WTC11 (cell line): ENCODE data around the gene RPRD1B. TPM values are rescaled to one million over a fixed set of nuclear protein-coding genes. Genes with fewer than 3 reads are reported as not detected.
"Not testable (repeated sequence)": the region's sequence is repeated elsewhere in the genome, so short reads cannot be mapped to it uniquely, and the experiment has no call there.

Source experiments
- ATAC-seq: fragments of 200-7000 bp; cut with Tn5 transposase; 2 replicates; pipeline ENCODE4 v1.10.0; 2021; ENCODE audit warnings: mild to moderate bottlenecking, moderate library complexity
- CTCF ChIA-PET: fragments of 300-600 bp; sonication (Branson Sonifier 250); formaldehyde crosslinking; loops from one replicate; lab custom pipeline; 2021; ENCODE audit warnings: antibody characterized with exemption; lab: Charles Lee
- POLR2A ChIA-PET: fragments of 350-600 bp; sonication (Branson Sonifier 250); formaldehyde crosslinking; loops from one replicate; lab custom pipeline; 2021; ENCODE audit warnings: antibody characterized with exemption; lab: Charles Lee
- DNase-seq: peaks from one replicate; pipeline ENCODE4 v3.0.0; 2021; ENCODE audit warnings: low spot score
- H3K27ac Mint-ChIP-seq: 2 replicates; pipeline ENCODE4 v1.8.0; 2021; ENCODE audit warnings: mixed read lengths
- H3K27me3 Mint-ChIP-seq: 2 replicates; pipeline ENCODE4 v1.8.0; 2021; ENCODE audit warnings: low read depth, mild to moderate bottlenecking, moderate library complexity, mixed read lengths
- H3K36me3 Mint-ChIP-seq: 2 replicates; pipeline ENCODE4 v1.8.0; 2021; ENCODE audit warnings: mixed read lengths
- H3K4me1 Mint-ChIP-seq: 2 replicates; pipeline ENCODE4 v1.8.0; 2022; ENCODE audit warnings: mixed read lengths
- H3K4me3 Mint-ChIP-seq: 2 replicates; pipeline ENCODE4 v1.8.0; 2021; ENCODE audit warnings: mild to moderate bottlenecking, moderate library complexity, mixed read lengths
- H3K9me3 Mint-ChIP-seq: 2 replicates; pipeline ENCODE4 v1.8.0; 2021; ENCODE audit warnings: mixed read lengths
- CTCF ChIP-seq: fragments of 200-600 bp; IDR thresholded peaks from 2 replicates; pipeline ENCODE4 v1.8.0; 2022; ENCODE audit warnings: antibody characterized with exemption
- EMX1 ChIP-seq: fragments of 250-450 bp; sonication (Bioruptor Pico); IDR thresholded peaks from 2 replicates; pipeline ENCODE4 v1.8.0; 2021; ENCODE audit warnings: mild to moderate bottlenecking
- FOXP1 ChIP-seq: sonication (generic); formaldehyde crosslinking; IDR thresholded peaks from 2 replicates; pipeline ENCODE4 v1.8.0; 2022; ENCODE audit warnings: missing genetic modification reagents, mild to moderate bottlenecking, moderate library complexity, borderline replicate concordance
- MXD4 ChIP-seq: fragments of 250-450 bp; sonication (Bioruptor Pico); IDR thresholded peaks from 2 replicates; pipeline ENCODE4 v1.8.0; 2021; ENCODE audit warnings: mild to moderate bottlenecking, moderate library complexity, borderline replicate concordance
- NR1H2 ChIP-seq: sonication (generic); formaldehyde crosslinking; IDR thresholded peaks from 2 replicates; pipeline ENCODE4 v1.9.0; 2021; ENCODE audit warnings: mild to moderate bottlenecking, moderate library complexity, missing genetic modification reagents
- TCF7 ChIP-seq: sonication (generic); formaldehyde crosslinking; IDR thresholded peaks from 2 replicates; pipeline ENCODE4 v1.8.0; 2022; ENCODE audit warnings: mild to moderate bottlenecking, low read depth, missing genetic modification reagents, moderate library complexity
- TEAD4 ChIP-seq: sonication (generic); formaldehyde crosslinking; IDR thresholded peaks from 2 replicates; pipeline ENCODE4 v1.8.0; 2022; ENCODE audit warnings: mild to moderate bottlenecking, missing genetic modification reagents
- ZNF281 ChIP-seq: sonication (generic); formaldehyde crosslinking; IDR thresholded peaks from 2 replicates; pipeline ENCODE4 v1.8.0; 2023; ENCODE audit warnings: mild to moderate bottlenecking, missing genetic modification reagents
- ZNF423 ChIP-seq: fragments of 250-450 bp; sonication (Bioruptor Pico); IDR thresholded peaks from 2 replicates; pipeline ENCODE4 v2.1.2; 2022; ENCODE audit warnings: mild to moderate bottlenecking, moderate library complexity
- total RNA-seq: library from RNA; stranded (reverse); gene quantifications from 3 replicates; pipeline ENCODE4 v1.2.3, GENCODE V29; 2021
- TF ChIP-seq, protein P1 (sequence below): sonication (generic); formaldehyde crosslinking; IDR thresholded peaks from 2 replicates; pipeline ENCODE4 v1.8.0; 2022; ENCODE audit warnings: mild to moderate bottlenecking, missing genetic modification reagents
- TF ChIP-seq, protein P2 (sequence below): sonication (generic); formaldehyde crosslinking; IDR thresholded peaks from 2 replicates; pipeline ENCODE4 v1.8.0; 2022; ENCODE audit warnings: mild to moderate bottlenecking, missing genetic modification reagents
- TF ChIP-seq, protein P3 (sequence below): fragments of 250-450 bp; sonication (Bioruptor Pico); IDR thresholded peaks from 2 replicates; pipeline ENCODE4 v2.1.2; 2022; ENCODE audit warnings: mild to moderate bottlenecking, moderate library complexity

RPRD1B gene
- total RNA-seq, 1 experiment from 2014 or later, result 21.4 TPM

GRCh38 chr20:38104285-38104684 lies 70.7 kb downstream of the RPRD1B start:
- Mint-ChIP-seq H3K27me3 (no peaks in the 10 kb centered on the region), H3K27ac (no peak overlapping the region), H3K36me3 (peaks cover 13% of the 10 kb centered on the region), H3K9me3 (peaks cover 23% of the 10 kb centered on the region), H3K4me1 (no peaks in the 10 kb centered on the region), H3K4me3 (no peak overlapping the region)
- DNase-seq (no peak), ATAC-seq (no peak)
- CTCF ChIA-PET, result interaction anchor here (0.6 to 0.7 kb wide), 2 partner anchors 116 to 211 kb away, joined by 3 to 4 read pairs; no protein-coding TSS in a partner anchor
- POLR2A ChIA-PET, result no interaction called here
- TF ChIP-seq ZNF423 (CRISPR knock-in tag), result no peak
- TF ChIP-seq, protein P1, sequence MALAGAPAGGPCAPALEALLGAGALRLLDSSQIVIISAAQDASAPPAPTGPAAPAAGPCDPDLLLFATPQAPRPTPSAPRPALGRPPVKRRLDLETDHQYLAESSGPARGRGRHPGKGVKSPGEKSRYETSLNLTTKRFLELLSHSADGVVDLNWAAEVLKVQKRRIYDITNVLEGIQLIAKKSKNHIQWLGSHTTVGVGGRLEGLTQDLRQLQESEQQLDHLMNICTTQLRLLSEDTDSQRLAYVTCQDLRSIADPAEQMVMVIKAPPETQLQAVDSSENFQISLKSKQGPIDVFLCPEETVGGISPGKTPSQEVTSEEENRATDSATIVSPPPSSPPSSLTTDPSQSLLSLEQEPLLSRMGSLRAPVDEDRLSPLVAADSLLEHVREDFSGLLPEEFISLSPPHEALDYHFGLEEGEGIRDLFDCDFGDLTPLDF (CRISPR knock-in tag), result no peak
- TF ChIP-seq NR1H2 (CRISPR knock-in tag), result no peak

DNA sequence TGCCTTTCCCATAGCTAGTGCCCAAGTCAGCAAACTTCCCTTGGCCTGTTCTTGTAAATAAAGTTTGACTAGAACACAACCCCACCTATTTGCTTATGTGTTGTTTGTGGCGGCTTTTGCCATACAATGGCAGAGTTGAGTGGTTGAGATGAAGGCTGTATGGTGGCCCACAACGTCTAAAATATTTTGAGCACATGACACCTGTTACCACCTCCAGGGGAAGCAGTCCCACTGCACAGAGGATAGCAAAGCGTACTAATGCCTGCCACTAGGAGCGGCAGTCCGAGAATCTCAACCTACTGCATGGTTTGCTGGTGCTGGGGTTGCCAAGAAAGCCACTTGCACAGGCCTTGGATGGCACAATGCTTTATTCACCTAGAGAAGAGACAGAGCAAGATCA lies 72.9 kb downstream of the RPRD1B start:
- DNase-seq, result no peak
- CTCF ChIA-PET, result interaction anchor here (0.5 to 1.3 kb wide), 2 partner anchors 104 to 114 kb away, joined by 3 to 4 read pairs; no protein-coding TSS in a partner anchor
- 0 out of 2 replicates have a peak overlapping the region, but pooled peaks have one; percentile 12 for H3K27ac Mint-ChIP-seq
- TF ChIP-seq, protein P2, sequence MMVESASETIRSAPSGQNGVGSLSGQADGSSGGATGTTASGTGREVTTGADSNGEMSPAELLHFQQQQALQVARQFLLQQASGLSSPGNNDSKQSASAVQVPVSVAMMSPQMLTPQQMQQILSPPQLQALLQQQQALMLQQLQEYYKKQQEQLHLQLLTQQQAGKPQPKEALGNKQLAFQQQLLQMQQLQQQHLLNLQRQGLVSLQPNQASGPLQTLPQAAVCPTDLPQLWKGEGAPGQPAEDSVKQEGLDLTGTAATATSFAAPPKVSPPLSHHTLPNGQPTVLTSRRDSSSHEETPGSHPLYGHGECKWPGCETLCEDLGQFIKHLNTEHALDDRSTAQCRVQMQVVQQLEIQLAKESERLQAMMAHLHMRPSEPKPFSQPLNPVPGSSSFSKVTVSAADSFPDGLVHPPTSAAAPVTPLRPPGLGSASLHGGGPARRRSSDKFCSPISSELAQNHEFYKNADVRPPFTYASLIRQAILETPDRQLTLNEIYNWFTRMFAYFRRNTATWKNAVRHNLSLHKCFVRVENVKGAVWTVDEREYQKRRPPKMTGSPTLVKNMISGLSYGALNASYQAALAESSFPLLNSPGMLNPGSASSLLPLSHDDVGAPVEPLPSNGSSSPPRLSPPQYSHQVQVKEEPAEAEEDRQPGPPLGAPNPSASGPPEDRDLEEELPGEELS (CRISPR knock-in tag), result no peak
- TF ChIP-seq TEAD4 (CRISPR knock-in tag) (no peak), FOXP1 (no peak), EMX1 (no peak), CTCF (no peak), TCF7 (CRISPR knock-in tag) (no peak), ZNF281 (no peak), ZNF423 (CRISPR knock-in tag) (no peak), MXD4 (CRISPR knock-in tag) (no peak)
- TF ChIP-seq, protein P3, sequence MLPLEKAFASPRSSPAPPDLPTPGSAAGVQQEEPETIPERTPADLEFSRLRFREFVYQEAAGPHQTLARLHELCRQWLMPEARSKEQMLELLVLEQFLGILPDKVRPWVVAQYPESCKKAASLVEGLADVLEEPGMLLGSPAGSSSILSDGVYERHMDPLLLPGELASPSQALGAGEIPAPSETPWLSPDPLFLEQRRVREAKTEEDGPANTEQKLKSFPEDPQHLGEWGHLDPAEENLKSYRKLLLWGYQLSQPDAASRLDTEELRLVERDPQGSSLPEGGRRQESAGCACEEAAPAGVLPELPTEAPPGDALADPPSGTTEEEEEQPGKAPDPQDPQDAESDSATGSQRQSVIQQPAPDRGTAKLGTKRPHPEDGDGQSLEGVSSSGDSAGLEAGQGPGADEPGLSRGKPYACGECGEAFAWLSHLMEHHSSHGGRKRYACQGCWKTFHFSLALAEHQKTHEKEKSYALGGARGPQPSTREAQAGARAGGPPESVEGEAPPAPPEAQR, result no peak
- H3K27me3 Mint-ChIP-seq, result no peaks in the 10 kb centered on the region
- POLR2A ChIA-PET, result no interaction called here
- no peak for ATAC-seq
- no peaks in the 10 kb centered on the region for H3K36me3 Mint-ChIP-seq
- H3K4me1 Mint-ChIP-seq, result no peaks in the 10 kb centered on the region
- no peak overlapping the region for H3K4me3 Mint-ChIP-seq
- H3K9me3 Mint-ChIP-seq, result peaks cover 4% of the 10 kb centered on the region; the same call in 1 of the 2 replicates

GRCh38 chr20:38107386-38107785 lies 73.8 kb downstream of the RPRD1B start:
- DNase-seq, POLR2A ChIA-PET, H3K9me3 Mint-ChIP-seq, H3K36me3 Mint-ChIP-seq, H3K27me3 Mint-ChIP-seq, H3K27ac Mint-ChIP-seq, H3K4me1 Mint-ChIP-seq, H3K4me3 Mint-ChIP-seq, ATAC-seq, CTCF ChIA-PET: not testable (repeated sequence)

DNA sequence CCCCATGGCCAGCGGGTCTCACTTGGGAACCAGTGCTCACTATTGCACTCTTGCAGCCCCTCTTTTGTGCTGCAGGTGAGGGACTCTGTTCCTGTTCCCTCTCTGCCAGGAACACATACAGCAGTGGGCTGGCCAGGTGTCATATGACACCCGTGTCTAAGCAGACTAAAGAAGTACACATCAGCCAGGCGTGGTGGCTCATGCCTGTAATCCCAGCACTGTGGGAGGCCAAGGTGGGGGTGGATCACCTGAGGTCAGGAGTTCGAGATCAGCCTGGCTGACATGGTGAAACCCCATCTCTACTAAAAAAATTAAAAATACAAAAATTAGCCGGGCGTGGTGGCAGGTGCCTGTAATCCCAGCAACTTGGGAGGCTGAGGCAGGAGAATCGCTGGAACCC lies 74.4 kb downstream of the RPRD1B start:
- H3K27me3 Mint-ChIP-seq, H3K27ac Mint-ChIP-seq, POLR2A ChIA-PET, H3K4me1 Mint-ChIP-seq, H3K9me3 Mint-ChIP-seq, ATAC-seq, H3K36me3 Mint-ChIP-seq, DNase-seq, CTCF ChIA-PET, H3K4me3 Mint-ChIP-seq: not testable (repeated sequence)
